GM21723 (cell line): ENCODE results near the gene ALDH1A1.
"Not testable (repeated sequence)": the region's sequence is repeated elsewhere in the genome, so short reads cannot be mapped to it uniquely, and the experiment has no call there.

Experiments
- ATAC-seq: cut with Tn5 transposase; IDR thresholded peaks from one replicate; pipeline ENCODE4 v1.9.1; 2021; ENCODE audit warnings: mild to moderate bottlenecking, moderate library complexity; ENCODE audit not compliant: unreplicated experiment

The ALDH1A1 gene

DNA sequence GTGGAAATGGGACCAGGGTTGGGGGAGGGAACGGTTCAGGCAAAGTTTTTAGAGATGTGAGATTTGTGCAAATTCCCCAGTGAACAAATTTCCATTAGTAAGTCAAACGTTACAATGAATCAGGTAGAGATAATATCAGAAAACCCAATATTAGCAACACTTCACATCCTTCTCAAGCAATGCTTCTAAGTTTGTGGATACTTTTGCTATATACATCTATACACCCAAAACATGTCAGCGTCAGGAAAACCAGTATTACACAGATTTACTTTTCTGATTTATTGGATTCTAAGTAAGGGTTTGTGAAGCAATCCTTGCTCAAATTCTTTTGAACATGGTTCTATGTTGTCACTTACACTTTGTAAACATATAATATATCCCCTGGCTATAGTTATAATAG is 6.5 kb downstream of the ALDH1A1 start:
- no peak for ATAC-seq

DNA sequence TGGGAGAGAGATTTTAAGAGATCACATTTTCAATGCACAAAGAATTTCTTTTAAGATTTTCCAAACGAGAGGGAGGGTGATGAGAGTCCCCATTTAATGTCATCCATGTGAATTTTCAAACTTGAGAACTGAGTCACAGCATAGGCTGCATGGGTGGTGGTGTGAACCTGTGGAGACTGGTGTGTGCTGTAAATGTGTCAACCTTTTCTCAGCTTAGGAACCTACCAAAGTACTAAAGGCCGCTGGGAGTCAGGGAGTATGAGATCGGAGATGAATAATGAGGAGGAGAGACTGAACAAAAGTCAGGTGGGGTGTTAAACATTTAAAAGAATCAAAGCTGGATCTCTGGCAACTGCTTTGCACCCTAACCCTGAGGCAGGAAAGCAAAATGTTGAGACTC is 7.5 kb downstream of the ALDH1A1 start:
- no peak for ATAC-seq

DNA sequence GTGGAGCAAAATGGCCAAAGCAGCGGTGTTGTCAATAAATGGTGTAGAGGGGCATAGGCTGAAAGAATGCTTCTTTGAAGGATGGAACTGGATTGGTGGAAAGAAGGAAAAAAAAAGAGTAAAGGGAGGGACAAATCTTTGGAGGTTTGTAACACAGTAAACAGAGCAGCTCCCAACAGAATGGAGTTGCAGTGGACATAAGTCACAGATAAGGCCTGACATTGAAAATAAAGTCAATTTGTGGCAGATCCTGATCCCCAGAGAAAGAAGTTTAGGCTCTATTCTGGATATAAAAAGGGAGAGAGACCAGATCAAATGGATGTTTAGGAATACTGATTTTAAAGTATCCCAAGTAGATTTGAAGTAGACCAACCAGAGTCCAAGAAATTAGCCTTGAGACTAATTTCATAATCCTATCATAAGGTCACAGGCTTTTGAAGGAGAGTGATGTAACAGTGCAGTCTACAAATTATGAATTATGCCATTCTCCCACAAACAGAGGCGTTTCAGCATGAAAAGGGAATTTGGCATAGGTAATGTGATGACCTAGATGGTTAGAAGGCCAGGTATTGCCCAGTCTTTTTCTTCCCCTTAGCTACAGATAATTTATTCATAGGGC is 8.9 kb downstream of the ALDH1A1 start:
- no peak for ATAC-seq

DNA sequence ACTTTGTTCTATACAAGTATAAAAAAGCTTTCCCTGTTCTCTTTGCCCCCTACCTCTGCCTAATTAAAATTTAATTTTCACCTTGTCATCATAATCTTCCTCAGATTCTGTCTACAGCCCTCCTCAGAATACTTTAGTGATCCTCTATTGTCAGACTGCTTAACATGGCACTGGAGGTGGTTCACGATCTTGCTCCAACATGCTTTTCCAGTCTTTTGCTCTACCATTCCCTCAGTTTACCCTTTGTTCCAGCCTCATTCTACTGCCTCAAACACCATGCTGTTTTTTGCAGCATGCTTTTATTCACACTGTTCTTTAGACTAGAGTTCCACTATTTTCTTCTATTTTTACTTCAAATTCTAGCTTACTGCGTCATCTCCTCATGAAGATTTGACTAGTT is 10.4 kb downstream of the ALDH1A1 start:
- no peak for ATAC-seq

DNA sequence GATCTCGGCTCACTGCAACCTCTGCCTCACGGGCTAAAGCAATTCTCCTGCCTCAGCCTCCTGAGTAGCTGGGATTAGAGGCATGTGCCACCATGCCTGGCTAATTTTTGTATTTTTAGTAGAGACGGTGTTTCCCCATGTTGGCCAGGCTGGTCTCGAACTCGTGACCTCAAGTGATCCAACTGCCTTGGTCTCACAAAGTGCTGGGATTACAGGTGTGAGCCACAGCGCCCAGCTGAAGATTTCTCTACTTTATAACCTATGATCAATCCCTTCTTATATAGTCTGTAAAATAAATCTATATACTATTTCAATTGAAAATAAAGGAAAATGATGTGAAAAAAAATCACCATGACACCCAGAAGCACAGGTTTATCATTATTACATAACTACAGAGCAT is 13.3 kb downstream of the ALDH1A1 start:
- not testable (repeated sequence) for ATAC-seq

DNA sequence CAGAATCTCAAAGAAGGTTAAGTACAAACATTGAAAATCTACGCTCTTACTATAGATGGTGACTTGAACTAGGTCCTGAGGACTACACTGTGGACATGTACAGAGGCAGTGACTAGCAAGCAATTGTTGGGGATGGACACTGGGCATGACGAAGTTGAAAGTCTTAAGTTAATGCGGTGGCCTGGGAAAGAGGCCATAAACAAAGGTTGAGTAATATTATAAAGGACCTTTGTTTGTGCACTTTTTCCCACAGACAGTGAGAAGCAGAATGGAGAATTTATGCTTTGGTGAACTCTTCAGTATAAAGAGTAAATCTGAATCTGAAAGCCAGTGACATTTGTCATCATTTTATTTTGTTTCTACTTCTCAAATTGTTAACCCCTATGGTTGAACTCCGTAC is 15.3 kb downstream of the ALDH1A1 start:
- ATAC-seq: no peak

DNA sequence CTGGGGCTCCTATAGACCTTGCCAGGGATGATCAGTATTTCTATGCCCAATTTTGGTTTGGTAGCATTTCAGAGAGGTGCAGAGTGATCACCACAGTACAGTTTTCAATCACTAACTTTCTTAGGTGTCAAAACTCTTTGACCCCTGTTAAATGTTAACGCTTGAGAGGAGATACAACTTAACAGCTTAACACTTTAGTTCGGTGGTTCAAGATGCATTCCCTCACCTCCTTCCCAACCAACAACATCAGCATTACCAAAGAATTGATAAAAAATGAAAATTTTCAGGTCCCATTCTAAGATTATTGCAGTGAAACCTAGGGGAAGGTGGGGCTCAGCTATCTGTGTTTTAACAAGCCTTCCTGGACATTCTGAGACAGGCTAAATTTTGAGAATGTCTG is 16.2 kb downstream of the ALDH1A1 start:
- ATAC-seq: no peak

DNA sequence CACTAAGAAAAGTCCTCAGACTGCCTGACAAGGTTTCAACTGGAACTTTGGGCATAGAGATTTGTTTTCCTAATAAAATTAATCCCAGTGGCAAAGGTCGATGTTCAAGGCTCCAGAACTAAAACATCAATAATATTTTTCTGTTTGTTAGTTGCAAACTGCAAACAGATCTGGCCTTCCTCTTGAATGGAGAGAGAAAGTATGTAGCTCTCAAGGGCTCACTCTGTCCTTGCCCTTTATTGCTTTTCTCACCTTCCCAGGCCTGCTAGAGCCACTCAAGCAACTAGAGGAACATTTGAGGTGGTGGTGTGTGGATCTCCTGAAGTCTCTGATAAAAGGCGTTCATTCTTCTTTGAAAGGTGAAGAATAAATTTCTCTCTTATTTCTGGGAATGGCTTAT is 16.6 kb downstream of the ALDH1A1 start:
- ATAC-seq: no peak

DNA sequence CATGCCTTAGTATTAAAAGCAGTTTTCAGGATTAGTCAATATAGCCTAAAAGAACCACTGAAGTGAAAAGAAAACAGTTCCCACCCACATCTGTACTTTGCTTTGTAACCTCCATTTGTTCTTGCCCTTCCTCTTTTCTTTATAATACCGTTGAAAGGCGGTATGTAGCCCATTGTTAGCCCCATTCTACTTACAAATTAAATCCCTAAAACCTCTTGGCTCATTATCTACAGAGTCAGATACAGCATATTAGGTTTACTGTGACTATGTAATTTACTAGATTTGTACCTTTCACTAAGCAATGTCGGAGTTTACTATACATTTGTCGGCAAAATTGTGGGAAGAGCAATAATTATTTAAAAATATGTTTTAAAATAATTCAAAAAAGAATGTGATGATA is 17.3 kb downstream of the ALDH1A1 start:
- no peak for ATAC-seq

DNA sequence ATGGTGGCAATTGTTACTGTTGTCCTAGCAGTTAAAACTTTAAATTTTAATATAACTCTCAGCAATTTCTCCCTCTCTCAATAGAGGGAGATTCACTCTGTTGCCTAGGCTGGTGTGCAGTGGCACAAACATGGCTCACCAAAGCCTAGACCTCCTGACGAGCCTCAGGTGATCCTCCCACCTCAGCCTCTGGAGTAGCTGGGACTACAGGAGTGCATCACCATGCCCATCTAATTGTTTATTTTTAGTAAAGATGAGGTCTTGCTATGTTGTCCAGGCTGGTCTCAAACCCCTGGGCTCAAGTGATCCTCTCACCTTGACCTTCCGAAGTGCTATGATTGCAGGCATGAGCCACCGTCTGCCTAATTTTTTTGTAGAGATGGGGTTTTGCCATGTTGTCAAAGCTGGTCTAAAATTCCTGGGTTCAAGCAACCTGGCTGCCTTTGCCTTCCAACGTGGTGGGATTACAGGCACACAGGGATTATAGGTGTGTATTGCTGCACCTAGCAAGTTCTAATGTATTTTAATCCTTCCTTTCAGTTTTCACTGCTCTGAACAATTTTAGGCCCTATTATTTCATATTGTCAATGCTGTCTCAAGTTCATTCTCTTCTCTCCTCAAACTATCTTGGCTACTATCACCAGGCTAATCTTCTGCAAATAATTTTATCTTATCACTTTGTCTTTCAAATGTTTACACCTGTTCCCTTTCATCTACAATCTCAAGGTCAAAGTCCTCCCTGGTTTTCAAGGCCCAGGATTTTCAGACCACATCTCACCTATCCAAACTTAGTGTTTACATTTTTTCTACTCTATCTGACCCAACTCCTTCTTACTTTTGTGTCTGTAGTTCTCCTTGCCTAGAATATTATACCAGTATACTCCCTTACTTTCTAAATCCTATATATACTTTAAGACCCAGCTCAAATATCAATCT is 18.9 kb downstream of the ALDH1A1 start:
- ATAC-seq: no peak

DNA sequence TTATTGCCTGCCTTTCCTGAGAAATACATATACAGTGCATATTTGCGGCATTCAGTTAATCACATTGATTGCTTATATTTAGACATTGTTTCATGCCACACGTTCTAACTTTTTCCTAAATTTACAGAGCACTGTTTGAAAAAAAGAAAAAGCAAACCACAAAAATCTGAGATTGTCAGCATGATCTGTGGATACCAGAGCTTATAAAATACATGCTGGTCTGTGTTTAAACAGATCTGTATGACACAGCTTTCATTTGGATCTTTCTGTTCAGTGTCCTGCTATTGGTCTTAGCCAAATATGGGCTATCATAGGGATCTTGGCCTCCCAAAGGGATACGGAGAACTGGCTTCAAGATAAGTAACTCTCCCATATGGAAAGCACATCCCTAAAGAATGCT is 20.2 kb downstream of the ALDH1A1 start:
- ATAC-seq: no peak

DNA sequence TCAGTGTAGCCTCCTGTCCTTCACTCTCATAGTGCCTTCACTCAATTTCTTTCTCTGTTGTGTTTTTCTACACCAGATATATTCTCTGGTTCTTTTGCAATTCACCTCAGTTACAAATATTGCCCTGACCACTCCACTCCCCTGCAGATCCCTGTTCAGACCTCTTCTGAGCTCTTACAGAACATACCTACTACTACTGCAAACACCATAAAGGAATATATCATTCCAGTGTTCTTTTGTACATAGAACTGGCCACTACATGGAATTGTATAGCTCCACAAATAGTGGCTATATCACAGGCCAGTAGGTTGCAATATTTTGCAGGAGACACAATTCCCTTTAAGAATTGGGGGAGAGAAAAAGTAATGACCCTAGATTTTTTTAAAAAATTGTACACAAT is 21.0 kb downstream of the ALDH1A1 start:
- no peak for ATAC-seq

DNA sequence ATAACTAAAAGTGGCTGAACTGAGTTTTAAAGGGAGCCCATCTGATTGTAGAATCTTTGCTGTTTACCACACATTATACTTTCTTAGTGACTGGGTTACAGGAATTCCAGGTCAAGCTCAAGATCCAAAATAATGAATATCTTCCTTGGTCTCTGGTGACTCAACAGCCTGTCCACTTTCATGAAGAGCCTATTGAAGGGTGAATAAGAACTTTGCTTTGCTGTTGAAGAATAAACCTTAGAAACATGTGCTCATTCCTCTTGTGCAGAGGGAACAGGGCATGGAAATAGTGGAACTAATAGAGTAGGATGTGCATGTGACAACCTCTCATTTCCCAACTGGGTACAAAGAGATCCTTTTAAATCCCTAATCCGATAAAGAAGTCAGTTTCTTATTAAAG is 21.4 kb downstream of the ALDH1A1 start:
- no peak for ATAC-seq

DNA sequence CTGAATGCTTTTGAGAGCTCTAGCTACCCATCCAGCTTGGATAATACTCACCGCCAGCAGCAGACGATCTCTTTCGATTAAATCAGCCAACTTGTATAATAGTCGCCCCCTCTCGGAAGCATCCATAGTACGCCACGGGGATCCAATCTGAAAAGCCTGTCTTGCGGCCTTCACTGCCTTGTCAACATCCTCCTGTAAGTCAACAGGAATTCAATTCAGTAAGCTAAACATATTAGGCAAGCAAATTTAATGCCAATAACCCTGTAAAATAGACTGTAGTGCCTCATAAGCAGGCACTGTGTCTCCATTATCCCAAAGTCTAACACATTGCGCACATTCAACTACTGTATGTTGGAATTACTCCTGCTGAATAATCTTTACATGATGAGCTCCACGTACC is 22.0 kb downstream of the ALDH1A1 start:
- no peak for ATAC-seq

DNA sequence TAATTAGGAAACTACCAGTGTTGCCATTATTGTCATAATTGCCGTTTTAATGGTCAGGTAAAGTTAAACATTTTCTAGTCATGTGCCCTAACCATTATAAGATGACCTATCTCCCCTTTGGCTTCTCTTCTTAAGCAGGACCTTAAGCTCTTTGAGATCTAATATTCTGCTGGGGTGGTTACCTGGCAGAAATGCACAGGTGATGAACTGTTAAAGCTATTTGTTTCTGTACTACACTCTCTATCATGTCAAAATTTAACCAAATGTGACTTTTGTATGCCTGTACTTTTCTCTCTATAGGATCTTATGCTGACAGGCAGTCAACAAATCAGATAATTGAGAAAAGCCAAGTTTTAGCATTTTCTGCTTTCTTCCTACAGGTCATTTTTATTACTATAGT is 23.3 kb downstream of the ALDH1A1 start:
- ATAC-seq: no peak

DNA sequence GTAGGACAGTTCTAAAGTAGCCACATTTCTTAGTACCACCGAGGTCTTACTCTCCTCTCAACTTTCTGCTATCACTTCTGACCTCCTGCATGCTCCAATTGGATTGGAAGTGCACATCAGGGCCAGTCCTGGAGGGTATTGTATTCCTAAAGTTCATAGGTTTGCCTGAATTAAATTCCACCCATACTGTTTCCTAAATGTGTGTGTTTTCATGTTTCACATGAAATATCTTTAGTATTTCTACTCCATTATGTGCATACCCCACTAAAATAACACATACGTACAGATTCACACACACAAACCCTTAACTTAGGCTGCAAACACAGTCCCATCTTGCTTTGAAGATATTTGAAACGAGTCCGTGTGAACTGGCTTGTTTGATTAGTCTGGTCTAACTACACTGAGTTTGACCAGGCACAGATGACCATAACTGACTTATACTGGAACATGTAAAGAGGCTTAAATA is 24.8 kb downstream of the ALDH1A1 start:
- no peak for ATAC-seq

DNA sequence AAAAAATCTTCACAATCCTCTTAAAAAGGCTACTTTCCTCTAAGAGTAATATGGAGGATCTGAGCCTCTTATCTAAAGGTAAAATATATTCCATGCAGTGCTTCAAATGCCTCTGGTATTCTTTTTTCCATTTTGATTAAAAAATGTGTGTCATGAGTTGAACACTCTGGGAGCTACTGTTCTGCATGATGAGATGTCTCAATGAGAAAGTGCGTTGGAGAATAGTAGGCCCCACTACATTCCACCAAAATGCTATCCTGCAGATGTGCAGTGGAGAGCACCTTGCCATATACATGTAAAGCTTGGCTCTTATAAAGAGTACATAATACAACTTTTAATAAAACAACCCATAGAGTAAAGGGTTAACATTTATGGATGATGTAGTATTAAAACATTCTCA is 26.3 kb downstream of the ALDH1A1 start:
- no peak for ATAC-seq

DNA sequence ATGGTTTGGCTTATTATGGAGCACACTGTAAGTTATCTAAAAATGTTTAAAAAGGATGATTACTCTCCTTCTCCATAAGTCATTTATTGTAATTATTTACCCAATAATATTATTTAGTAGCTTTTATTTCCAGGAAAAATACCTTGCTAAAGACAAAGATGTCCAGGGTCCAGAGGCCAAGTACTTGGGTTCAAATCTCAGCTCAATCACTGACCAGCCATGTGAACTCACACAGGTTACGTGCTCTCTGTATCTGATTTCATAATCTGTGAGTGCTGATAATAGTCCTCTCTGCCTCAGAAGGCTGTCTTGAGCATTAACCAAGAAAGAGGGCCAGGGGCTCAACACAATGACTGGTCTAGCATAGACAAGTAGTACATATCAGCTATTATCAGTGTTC is 27.0 kb downstream of the ALDH1A1 start:
- no peak for ATAC-seq

DNA sequence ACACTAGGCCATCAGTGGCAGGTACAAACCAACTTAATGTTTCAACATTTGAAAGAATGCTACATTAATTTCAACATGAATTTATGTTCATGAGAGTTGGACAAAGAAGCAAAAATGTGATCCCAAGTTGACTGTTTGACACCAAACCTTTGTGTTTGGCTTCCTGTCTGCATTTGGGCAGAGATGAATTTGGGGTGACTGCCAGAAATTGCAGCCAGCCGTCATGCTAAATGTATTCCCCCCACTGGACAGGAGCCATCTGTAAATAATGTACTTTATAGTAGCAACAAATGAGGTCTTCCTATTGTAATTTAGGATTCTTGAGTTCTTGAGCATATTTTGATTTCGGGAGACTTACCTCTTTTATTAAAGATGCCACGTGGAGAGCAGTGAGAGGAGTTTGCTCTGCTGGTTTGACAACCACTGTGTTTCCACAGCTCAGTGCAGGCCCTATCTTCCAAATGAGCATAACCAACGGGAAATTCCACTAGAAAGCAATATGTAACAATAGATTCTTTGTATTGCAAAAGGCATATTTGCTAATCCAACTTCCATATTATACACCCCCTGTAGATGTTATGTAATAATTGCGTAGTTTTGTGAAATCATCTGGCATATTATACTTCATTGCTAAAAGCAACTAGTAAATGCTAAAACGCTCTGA is 27.6 kb downstream of the ALDH1A1 start:
- ATAC-seq: no peak

DNA sequence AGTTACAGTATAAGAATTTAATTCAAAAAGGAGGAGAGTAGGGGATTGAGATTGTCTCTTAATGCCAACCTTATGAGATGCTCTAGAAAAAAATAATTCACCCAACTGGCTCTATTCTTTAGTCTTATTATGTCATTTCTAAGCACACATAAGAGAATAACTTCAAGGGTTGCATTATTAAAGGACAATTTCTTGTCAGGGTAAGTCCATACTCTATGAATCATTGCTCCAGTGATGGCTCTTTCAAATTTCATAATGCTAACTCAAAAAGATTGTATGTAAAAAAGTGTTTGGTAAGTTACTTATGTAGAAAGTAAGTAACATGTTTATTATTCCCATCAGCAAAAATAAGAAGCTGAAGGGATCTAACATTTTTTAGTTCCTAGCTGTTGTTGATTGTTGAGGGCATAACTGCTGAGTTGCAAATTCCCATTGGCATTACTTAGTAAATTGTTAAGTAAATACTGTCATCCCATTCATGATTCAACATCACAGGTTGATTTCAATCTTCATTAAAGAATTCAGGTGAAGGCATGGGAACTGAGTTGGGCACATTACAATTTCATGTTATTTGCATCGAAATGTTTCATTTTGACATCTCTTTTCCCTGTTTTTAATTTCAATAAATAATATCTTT is 28.6 kb downstream of the ALDH1A1 start:
- ATAC-seq: no peak

DNA sequence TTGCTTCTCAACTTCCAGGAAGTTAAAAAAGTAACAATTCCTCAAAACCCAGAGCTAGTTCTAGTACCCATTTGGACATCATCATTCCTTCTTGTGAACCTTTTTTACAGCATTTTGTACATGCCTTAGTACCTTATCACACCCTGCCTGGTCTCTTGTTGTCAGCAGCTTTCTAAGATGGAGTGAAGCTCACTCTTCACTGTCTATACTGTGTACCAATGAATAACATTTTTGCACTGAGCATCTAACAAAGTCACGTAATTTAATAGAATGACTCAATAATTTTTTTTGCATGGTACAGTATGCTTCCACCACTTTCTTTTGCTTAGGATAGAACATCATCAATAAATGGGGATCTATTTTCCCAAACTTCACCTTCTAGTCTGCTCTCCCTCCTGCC is 29.8 kb downstream of the ALDH1A1 start:
- ATAC-seq: no peak
